NB4 (cell line): ENCODE measurements around the gene PIGR.

ENCODE experiments used
- DNase-seq: peaks from one replicate; pipeline ENCODE4 v3.0.0; 2010; ENCODE audit warnings: low read depth
- H3K4me3 ChIP-seq: one replicate; pipeline ENCODE4 v1.5.1; 2011; ENCODE audit warnings: mild to moderate bottlenecking, low read depth, low read length, moderate library complexity
- MAX ChIP-seq: IDR thresholded peaks from 2 replicates; pipeline ENCODE4 v1.6.1; 2011; ENCODE audit warnings: low read depth, low read length
- MYC ChIP-seq: IDR thresholded peaks from 2 replicates; pipeline ENCODE4 v1.6.1; 2011; ENCODE audit warnings: low read depth, low read length
- POLR2A ChIP-seq: IDR thresholded peaks from 2 replicates; pipeline ENCODE4 v1.6.1; 2011; ENCODE audit warnings: mild to moderate bottlenecking; ENCODE audit not compliant: insufficient read length; ENCODE audit errors: extremely low read depth
- TF ChIP-seq, protein P1 (sequence below): IDR thresholded peaks from one replicate; pipeline ENCODE4 v1.5.1; 2012; ENCODE audit warnings: low read depth, low read length

Gene PIGR

DNA sequence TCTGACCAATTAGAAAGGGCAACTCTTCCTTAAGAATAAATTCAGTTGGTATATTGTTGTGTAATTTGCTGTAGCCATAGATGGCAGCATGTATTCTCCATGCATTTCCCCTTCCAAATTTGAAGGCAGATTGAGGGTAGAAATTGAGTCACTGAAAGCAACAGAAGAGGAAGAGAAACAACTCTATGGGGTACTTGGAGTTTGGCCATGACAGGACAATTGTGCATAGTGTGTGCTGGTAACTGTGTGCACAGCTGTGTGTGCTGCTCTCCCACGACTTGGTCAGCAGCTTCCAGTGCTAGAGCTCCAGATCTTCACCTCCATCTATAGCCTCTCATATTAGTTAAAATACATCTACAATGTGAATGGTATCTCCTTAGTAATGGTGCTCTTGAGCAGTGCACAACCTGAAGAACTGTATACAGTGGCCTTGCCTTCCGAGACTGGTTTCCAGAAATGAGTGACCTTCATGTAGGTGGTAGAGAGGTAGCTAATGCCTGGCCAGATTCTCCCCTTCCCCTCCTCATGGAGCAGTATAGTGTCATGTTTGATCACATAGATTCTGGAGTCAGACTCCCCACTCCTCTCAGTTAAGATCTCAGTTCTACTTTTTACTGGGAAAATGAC, 24.9 kb upstream of the PIGR start:
- no peak overlapping the region for H3K4me3 ChIP-seq
- DNase-seq: peak; percentile 50
- TF ChIP-seq POLR2A (no peak), MAX (no peak), MYC (no peak)
- TF ChIP-seq, protein P1, sequence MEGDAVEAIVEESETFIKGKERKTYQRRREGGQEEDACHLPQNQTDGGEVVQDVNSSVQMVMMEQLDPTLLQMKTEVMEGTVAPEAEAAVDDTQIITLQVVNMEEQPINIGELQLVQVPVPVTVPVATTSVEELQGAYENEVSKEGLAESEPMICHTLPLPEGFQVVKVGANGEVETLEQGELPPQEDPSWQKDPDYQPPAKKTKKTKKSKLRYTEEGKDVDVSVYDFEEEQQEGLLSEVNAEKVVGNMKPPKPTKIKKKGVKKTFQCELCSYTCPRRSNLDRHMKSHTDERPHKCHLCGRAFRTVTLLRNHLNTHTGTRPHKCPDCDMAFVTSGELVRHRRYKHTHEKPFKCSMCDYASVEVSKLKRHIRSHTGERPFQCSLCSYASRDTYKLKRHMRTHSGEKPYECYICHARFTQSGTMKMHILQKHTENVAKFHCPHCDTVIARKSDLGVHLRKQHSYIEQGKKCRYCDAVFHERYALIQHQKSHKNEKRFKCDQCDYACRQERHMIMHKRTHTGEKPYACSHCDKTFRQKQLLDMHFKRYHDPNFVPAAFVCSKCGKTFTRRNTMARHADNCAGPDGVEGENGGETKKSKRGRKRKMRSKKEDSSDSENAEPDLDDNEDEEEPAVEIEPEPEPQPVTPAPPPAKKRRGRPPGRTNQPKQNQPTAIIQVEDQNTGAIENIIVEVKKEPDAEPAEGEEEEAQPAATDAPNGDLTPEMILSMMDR: no peak

- DNase-seq: no peak
- H3K4me3 ChIP-seq: no peak within 1 kb of the TSS
- TF ChIP-seq, protein P1: no peak
- TF ChIP-seq MYC: no peak
- no peak for TF ChIP-seq MAX
- no peak for TF ChIP-seq POLR2A
Measured at GRCh38 chr1:206970446-206970845, 24.2 kb upstream of the PIGR start, which contains the start of gene FCAMR. FCAMR (minus strand) TSS chr1:206970460; CDS start chr1:206970125, 335 bp downstream.

- DNase-seq: no peak
- H3K4me3 ChIP-seq: no peak overlapping the region
Measured at GRCh38 chr1:206969090-206969489, 22.8 kb upstream of the PIGR start.

GRCh38 chr1:206967096-206967849, 21.0 kb upstream of the PIGR start:
- H3K4me3 ChIP-seq: no peak overlapping the region
- DNase-seq: peak; percentile 77
- TF ChIP-seq, protein P1: no peak
- no peak for TF ChIP-seq MYC
- no peak for TF ChIP-seq POLR2A
- TF ChIP-seq MAX: no peak; the same call in 1 of the 2 replicates

More at GRCh38 chr1:206969090-206969489, 22.8 kb upstream of the PIGR start:
- TF ChIP-seq POLR2A (no peak), MYC (no peak), MAX (no peak)
- TF ChIP-seq, protein P1: no peak

DNA sequence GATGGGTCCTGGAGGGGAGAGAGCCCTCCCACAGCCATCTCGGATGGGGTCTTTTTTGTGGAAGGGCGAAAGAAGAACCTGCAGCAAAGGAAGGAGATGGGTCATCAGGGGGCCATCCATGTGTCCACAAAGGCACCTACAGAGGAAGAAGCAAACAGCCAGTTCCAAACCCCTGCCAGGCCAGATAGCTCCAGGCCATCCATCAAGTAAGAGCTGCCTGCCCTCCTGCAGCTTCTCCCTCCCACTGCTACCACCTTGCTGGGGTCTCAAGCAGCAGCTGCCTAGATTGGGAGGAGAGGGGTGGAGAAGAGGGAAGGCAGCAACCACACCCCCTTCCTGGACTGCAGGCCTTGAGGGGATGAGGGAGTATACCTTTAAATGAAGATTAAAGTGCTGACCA, 19.5 kb upstream of the PIGR start:
- TF ChIP-seq MYC: no peak
- TF ChIP-seq, protein P1: no peak
- no peak for TF ChIP-seq POLR2A
- no peak for TF ChIP-seq MAX
- DNase-seq: no peak
- no peak overlapping the region for H3K4me3 ChIP-seq
